Measurements from ENCODE around the gene TRPM3.

DNA sequence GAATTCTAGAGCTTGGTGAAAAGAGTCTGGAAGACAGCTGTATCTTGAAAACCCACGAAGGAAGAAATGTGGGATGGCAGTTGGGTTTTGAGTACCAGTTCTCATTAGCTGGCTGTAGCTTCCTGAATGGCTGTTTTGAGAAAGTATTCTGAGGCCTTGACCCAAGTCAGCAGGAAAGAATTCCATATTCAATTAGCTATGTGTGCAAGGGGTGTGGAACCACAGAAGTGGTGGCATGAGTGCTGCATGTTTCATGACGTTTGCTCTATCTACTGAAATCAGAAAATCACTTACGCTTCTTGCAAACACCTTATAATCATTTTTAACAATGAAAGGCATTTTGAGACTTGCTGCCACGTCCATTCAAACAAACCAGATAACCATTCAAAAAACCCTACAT, 69.1 kb downstream of the TRPM3 start:
- TF ChIP-seq NR2F1 (CRISPR knock-in tag; IDR thresholded peaks at IDR 0.05), result no peak
- TF ChIP-seq RXRB (CRISPR knock-in tag; IDR thresholded peaks at IDR 0.05; ENCODE audit: borderline replicate concordance), result no peak
- TF ChIP-seq RFX1 (IDR thresholded peaks at IDR 0.05), result no peak
- no peak for TF ChIP-seq CBX5 (CRISPR knock-in tag; IDR thresholded peaks at IDR 0.05; ENCODE audit: borderline replicate concordance)
- no peak for TF ChIP-seq JUN (CRISPR knock-in tag; IDR thresholded peaks at IDR 0.05)
- TF ChIP-seq, protein P1, sequence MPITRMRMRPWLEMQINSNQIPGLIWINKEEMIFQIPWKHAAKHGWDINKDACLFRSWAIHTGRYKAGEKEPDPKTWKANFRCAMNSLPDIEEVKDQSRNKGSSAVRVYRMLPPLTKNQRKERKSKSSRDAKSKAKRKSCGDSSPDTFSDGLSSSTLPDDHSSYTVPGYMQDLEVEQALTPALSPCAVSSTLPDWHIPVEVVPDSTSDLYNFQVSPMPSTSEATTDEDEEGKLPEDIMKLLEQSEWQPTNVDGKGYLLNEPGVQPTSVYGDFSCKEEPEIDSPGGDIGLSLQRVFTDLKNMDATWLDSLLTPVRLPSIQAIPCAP (CRISPR knock-in tag; IDR thresholded peaks at IDR 0.05; ENCODE audit: low read depth), result no peak
- TF ChIP-seq, protein P2, sequence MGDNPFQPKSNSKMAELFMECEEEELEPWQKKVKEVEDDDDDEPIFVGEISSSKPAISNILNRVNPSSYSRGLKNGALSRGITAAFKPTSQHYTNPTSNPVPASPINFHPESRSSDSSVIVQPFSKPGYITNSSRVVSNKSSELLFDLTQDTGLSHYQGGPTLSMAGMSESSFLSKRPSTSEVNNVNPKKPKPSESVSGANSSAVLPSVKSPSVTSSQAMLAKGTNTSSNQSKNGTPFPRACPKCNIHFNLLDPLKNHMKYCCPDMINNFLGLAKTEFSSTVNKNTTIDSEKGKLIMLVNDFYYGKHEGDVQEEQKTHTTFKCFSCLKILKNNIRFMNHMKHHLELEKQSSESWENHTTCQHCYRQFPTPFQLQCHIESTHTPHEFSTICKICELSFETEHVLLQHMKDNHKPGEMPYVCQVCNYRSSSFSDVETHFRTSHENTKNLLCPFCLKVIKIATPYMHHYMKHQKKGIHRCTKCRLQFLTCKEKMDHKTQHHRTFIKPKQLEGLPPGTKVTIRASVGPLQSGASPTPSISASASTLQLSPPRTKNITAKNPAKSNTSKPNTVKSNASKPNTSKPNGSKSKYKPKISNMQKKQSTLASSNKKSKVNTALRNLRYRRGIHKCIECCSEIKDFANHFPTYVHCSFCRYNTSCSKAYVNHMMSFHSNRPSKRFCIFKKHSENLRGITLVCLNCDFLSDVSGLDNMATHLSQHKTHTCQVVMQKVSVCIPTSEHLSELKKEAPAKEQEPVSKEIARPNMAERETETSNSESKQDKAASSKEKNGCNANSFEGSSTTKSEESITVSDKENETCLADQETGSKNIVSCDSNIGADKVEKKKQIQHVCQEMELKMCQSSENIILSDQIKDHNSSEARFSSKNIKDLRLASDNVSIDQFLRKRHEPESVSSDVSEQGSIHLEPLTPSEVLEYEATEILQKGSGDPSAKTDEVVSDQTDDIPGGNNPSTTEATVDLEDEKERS (CRISPR knock-in tag; IDR thresholded peaks at IDR 0.05), result no peak
- no peak for TF ChIP-seq KAT7 (CRISPR knock-in tag; IDR thresholded peaks at IDR 0.05; ENCODE audit: borderline replicate concordance)
- TF ChIP-seq ZNF331 (CRISPR knock-in tag; IDR thresholded peaks at IDR 0.05), result no peak
- TF ChIP-seq RAD21 (CRISPR knock-in tag; IDR thresholded peaks at IDR 0.05), result no peak

Measured in HepG2 (cell line).